CD4-positive, CD25-positive, alpha-beta regulatory T cell (primary cell): ENCODE results near the gene CNGA3. TPM values are rescaled to one million over a fixed set of nuclear protein-coding genes. Genes with fewer than 3 reads are reported as not detected.
"Not testable (repeated sequence)": the region's sequence is repeated elsewhere in the genome, so short reads cannot be mapped to it uniquely, and the experiment has no call there.

ENCODE experiments used
- ATAC-seq, 2 donors: fragments of 150-1000 bp; cut with Tn5 transposase; one replicate each; pipeline ENCODE4 v1.10.0; 2021; ENCODE audit warnings: low read depth in 2 of 2, moderate number of reproducible peaks in 2 of 2, moderate library complexity in 1 of 2
- DNase-seq, 3 donors: peaks; one replicate each; pipeline versions ENCODE4 v3.0.0 to v3.0.0-alpha.2; 2012 to 2022; ENCODE audit warnings: mixed read lengths in 1 of 3
- H3K27ac ChIP-seq: one replicate; pipeline ENCODE4 v1.7.0; 2013; ENCODE audit warnings: mild to moderate bottlenecking, low read length; ENCODE audit not compliant: insufficient read depth, poor library complexity, severe bottlenecking
- H3K27me3 ChIP-seq: one replicate; pipeline ENCODE4 v1.7.0; 2013; ENCODE audit warnings: low read length; ENCODE audit not compliant: control insufficient read depth, insufficient read depth
- H3K36me3 ChIP-seq: one replicate; pipeline ENCODE4 v1.7.0; 2013; ENCODE audit warnings: mild to moderate bottlenecking, low read length, moderate library complexity; ENCODE audit not compliant: control insufficient read depth, insufficient read depth
- H3K4me1 ChIP-seq: 2 replicates; pipeline ENCODE4 v1.7.0; 2013; ENCODE audit warnings: mild to moderate bottlenecking, low read length; ENCODE audit not compliant: insufficient read depth, control insufficient read depth, poor library complexity, severe bottlenecking
- H3K4me3 ChIP-seq: one replicate; pipeline ENCODE4 v1.7.0; 2013; ENCODE audit warnings: low read depth, mild to moderate bottlenecking, low read length, moderate library complexity
- H3K9me3 ChIP-seq, 2 experiments: 1 replicate in 1 of 2; 2 replicates in 1 of 2; pipeline ENCODE4 v1.7.0; 2013; ENCODE audit warnings: low read length in 2 of 2, mild to moderate bottlenecking in 1 of 2, moderate library complexity in 1 of 2; ENCODE audit not compliant: control insufficient read depth in 2 of 2
- H3K27ac Mint-ChIP-seq, 3 donors: one replicate each; pipeline ENCODE4 v1.8.0; 2020 to 2022; ENCODE audit warnings: mild to moderate bottlenecking in 3 of 3, mixed read lengths in 3 of 3, moderate library complexity in 2 of 3
- H3K27me3 Mint-ChIP-seq: one replicate; pipeline ENCODE4 v1.8.0; 2022; ENCODE audit warnings: mild to moderate bottlenecking, mixed read lengths
- H3K36me3 Mint-ChIP-seq: one replicate; pipeline ENCODE4 v1.8.0; 2020; ENCODE audit warnings: mixed read lengths
- H3K4me1 Mint-ChIP-seq, 4 donors: one replicate each; pipeline ENCODE4 v1.8.0; 2020 to 2022; ENCODE audit warnings: mixed read lengths in 4 of 4, mild to moderate bottlenecking in 1 of 4
- H3K4me3 Mint-ChIP-seq, 4 donors: one replicate each; pipeline ENCODE4 v1.8.0; 2020 to 2022; ENCODE audit warnings: mild to moderate bottlenecking in 4 of 4, mixed read lengths in 4 of 4, moderate library complexity in 3 of 4
- H3K9me3 Mint-ChIP-seq, 7 donors: one replicate each; pipeline ENCODE4 v1.8.0; 2020 to 2022; ENCODE audit warnings: mixed read lengths in 7 of 7, mild to moderate bottlenecking in 3 of 7, moderate library complexity in 2 of 7
- polyA plus RNA-seq, 4 donors: library from polyadenylated mRNA; unstranded; fragments of 300-500 nt; fragmentation: Illumina TruSeq; gene quantifications; one replicate each; pipeline ENCODE4 v1.2.3, GENCODE V29; 2021
- total RNA-seq: library from RNA; stranded (reverse); gene quantifications from one replicate; pipeline ENCODE4 v1.2.3, GENCODE V29; 2022

CNGA3 gene
- total and polyA plus RNA-seq, 5 donors from 2014 or later, result not detected

- H3K9me3 Mint-ChIP-seq, result peaks cover 0 to 13% (median 9%) of the 10 kb centered on the region in 7 donors
- peaks cover 0 to 4% (median 1%) of the 10 kb centered on the region in 4 donors for H3K4me1 Mint-ChIP-seq
- H3K36me3 Mint-ChIP-seq, result peaks cover 5% of the 10 kb centered on the region
Observed at GRCh38 chr2:98422449-98422848, 76.2 kb downstream of the CNGA3 start.

GRCh38 chr2:98426771-98427170, 80.5 kb downstream of the CNGA3 start:
- H3K27ac Mint-ChIP-seq, result no peak overlapping the region
- no peaks in the 10 kb centered on the region for H3K27me3 ChIP-seq
- no peak overlapping the region for H3K4me3 ChIP-seq
- ATAC-seq, result no peak
- peaks cover 0 to 8% (median 5%) of the 10 kb centered on the region in 7 donors for H3K9me3 Mint-ChIP-seq
- peaks cover 5 to 10% of the 10 kb centered on the region in 2 experiments for H3K9me3 ChIP-seq
- peaks cover 0 to 2% (median 0%) of the 10 kb centered on the region in 4 donors for H3K4me1 Mint-ChIP-seq
- H3K36me3 Mint-ChIP-seq, result peaks cover 5% of the 10 kb centered on the region
- H3K27ac ChIP-seq, result no peak overlapping the region
- no peak for DNase-seq
- H3K4me1 ChIP-seq, result no peaks in the 10 kb centered on the region
- peaks cover 39% of the 10 kb centered on the region for H3K27me3 Mint-ChIP-seq
- H3K4me3 Mint-ChIP-seq, result no peak overlapping the region
- H3K36me3 ChIP-seq, result no peaks in the 10 kb centered on the region

More at GRCh38 chr2:98422449-98422848, 76.2 kb downstream of the CNGA3 start:
- Histone ChIP-seq H3K4me1 (no peaks in the 10 kb centered on the region), H3K36me3 (no peaks in the 10 kb centered on the region), H3K9me3 (peaks cover 5 to 10% of the 10 kb centered on the region in 2 experiments), H3K27ac (no peak overlapping the region), H3K27me3 (no peaks in the 10 kb centered on the region), H3K4me3 (no peak overlapping the region)
- no peak for ATAC-seq
- H3K4me3 Mint-ChIP-seq, result no peak overlapping the region
- H3K27ac Mint-ChIP-seq, result no peak overlapping the region
- no peak for DNase-seq
- peaks cover 26% of the 10 kb centered on the region for H3K27me3 Mint-ChIP-seq

GRCh38 chr2:98432145-98432544, 85.9 kb downstream of the CNGA3 start:
- Mint-ChIP-seq H3K4me3 (no peak overlapping the region), H3K27ac (no peak overlapping the region), H3K9me3 (peaks cover 0 to 4% (median 3%) of the 10 kb centered on the region in 7 donors), H3K27me3 (peaks cover 26% of the 10 kb centered on the region), H3K4me1 (peaks cover 0 to 2% (median 0%) of the 10 kb centered on the region in 4 donors), H3K36me3 (peaks cover 3% of the 10 kb centered on the region)
- ATAC-seq (no peak), DNase-seq (no peak)
- no peak overlapping the region for H3K4me3 ChIP-seq
- H3K27ac ChIP-seq, result no peak overlapping the region
- H3K27me3 ChIP-seq, result no peaks in the 10 kb centered on the region
- no peaks in the 10 kb centered on the region for H3K36me3 ChIP-seq
- H3K4me1 ChIP-seq, result no peaks in the 10 kb centered on the region
- H3K9me3 ChIP-seq, result no peaks in the 10 kb centered on the region

- Histone ChIP-seq H3K27me3 (no peaks in the 10 kb centered on the region), H3K4me3 (no peak overlapping the region), H3K9me3 (peaks cover 0 to 7% of the 10 kb centered on the region in 2 experiments), H3K4me1 (no peaks in the 10 kb centered on the region), H3K36me3 (no peaks in the 10 kb centered on the region), H3K27ac (no peak overlapping the region)
- Mint-ChIP-seq H3K4me3 (no peak overlapping the region), H3K36me3 (peaks cover 3% of the 10 kb centered on the region), H3K4me1 (peaks cover 2 to 3% (median 3%) of the 10 kb centered on the region in 4 donors), H3K27ac (no peak overlapping the region), H3K27me3 (peaks cover 22% of the 10 kb centered on the region), H3K9me3 (peaks cover 1 to 7% (median 3%) of the 10 kb centered on the region in 7 donors)
- DNase-seq (no peak), ATAC-seq (no peak)
Observed at GRCh38 chr2:98433363-98433964, 87.2 kb downstream of the CNGA3 start.

- no peak for ATAC-seq
- H3K4me1 ChIP-seq, result no peaks in the 10 kb centered on the region
- Mint-ChIP-seq H3K27me3 (peaks cover 17% of the 10 kb centered on the region), H3K36me3 (peaks cover 3% of the 10 kb centered on the region), H3K9me3 (peaks cover 2 to 16% (median 6%) of the 10 kb centered on the region in 7 donors), H3K4me1 (peaks cover 2 to 11% (median 9%) of the 10 kb centered on the region in 4 donors), H3K4me3 (no peak overlapping the region), H3K27ac (no peak overlapping the region)
- H3K27me3 ChIP-seq, result no peaks in the 10 kb centered on the region
- no peaks in the 10 kb centered on the region for H3K36me3 ChIP-seq
- no peak overlapping the region for H3K4me3 ChIP-seq
- no peak for DNase-seq
- peaks cover 8 to 17% of the 10 kb centered on the region in 2 experiments for H3K9me3 ChIP-seq
- no peak overlapping the region for H3K27ac ChIP-seq
Observed at GRCh38 chr2:98434492-98434891, 88.2 kb downstream of the CNGA3 start.

- ATAC-seq, H3K36me3 ChIP-seq, H3K4me3 ChIP-seq, H3K36me3 Mint-ChIP-seq, H3K27ac Mint-ChIP-seq, H3K27ac ChIP-seq, H3K27me3 Mint-ChIP-seq, H3K4me3 Mint-ChIP-seq, H3K27me3 ChIP-seq, DNase-seq, H3K4me1 ChIP-seq: not testable (repeated sequence)
- H3K9me3 ChIP-seq, result peaks cover 18 to 29% of the 10 kb centered on the region in 2 experiments
- Mint-ChIP-seq H3K9me3 (peaks cover 3 to 22% (median 6%) of the 10 kb centered on the region in 7 donors), H3K4me1 (peaks cover 4 to 16% (median 9%) of the 10 kb centered on the region in 4 donors)
Observed at GRCh38 chr2:98435670-98436069, 89.4 kb downstream of the CNGA3 start.

- peaks cover 18 to 29% of the 10 kb centered on the region in 2 experiments for H3K9me3 ChIP-seq
- Mint-ChIP-seq H3K4me1 (peaks cover 4 to 16% (median 9%) of the 10 kb centered on the region in 4 donors), H3K27ac (no peak overlapping the region), H3K4me3 (no peak overlapping the region), H3K27me3 (peaks cover 7% of the 10 kb centered on the region), H3K9me3 (peaks cover 3 to 25% (median 6%) of the 10 kb centered on the region in 7 donors), H3K36me3 (peaks cover 3% of the 10 kb centered on the region)
- H3K4me1 ChIP-seq, result no peaks in the 10 kb centered on the region
- DNase-seq (no peak), ATAC-seq (no peak)
- H3K4me3 ChIP-seq, result no peak overlapping the region
- no peaks in the 10 kb centered on the region for H3K36me3 ChIP-seq
- H3K27ac ChIP-seq, result no peak overlapping the region
- H3K27me3 ChIP-seq, result no peaks in the 10 kb centered on the region
Observed at GRCh38 chr2:98436734-98437133, 90.5 kb downstream of the CNGA3 start.
